GM19468 (cell line): ENCODE measurements around the gene RRP12.
"Not testable (repeated sequence)": the region's sequence is repeated elsewhere in the genome, so short reads cannot be mapped to it uniquely, and the experiment has no call there.

ENCODE experiments used
- ATAC-seq: cut with Tn5 transposase; IDR thresholded peaks from one replicate; pipeline ENCODE4 v1.9.1; 2021; ENCODE audit warnings: mild to moderate bottlenecking, moderate library complexity, moderate number of reproducible peaks; ENCODE audit not compliant: unreplicated experiment; ENCODE audit errors: extremely low read depth

The RRP12 gene

GRCh38 chr10:97376413-97376812 lies 24.7 kb downstream of the RRP12 start:
- no peak for ATAC-seq

GRCh38 chr10:97373456-97373855 lies 27.7 kb downstream of the RRP12 start:
- no peak for ATAC-seq

GRCh38 chr10:97372233-97372875 lies 28.8 kb downstream of the RRP12 start:
- no peak for ATAC-seq

- no peak for ATAC-seq
Observed at GRCh38 chr10:97371696-97372095, 29.4 kb downstream of the RRP12 start.

DNA sequence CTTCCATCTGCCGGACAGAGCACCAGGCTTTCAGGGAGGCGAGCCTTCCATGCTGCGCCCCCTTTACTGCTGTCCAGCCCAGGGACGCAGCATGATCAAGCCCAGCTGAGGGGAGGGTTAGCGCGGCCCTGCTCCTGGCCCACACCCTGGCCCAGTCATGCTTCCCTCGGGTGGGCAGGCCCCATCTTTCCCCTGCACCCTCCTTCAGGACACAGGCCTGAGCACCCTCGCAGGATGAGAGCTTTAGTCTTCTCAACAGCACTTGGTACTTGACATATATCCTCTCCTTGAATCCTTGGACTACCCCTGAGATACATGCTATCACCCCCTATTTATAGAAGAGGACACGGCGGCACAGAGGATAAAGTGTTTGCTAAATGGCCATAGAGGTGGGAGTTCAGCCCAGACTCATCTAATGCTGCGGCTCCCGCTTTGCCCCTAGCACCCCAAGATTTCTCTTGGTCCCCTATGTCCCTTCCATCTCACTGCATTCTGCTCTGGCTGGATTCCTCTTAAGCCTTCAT lies 34.0 kb downstream of the RRP12 start:
- no peak for ATAC-seq

GRCh38 chr10:97366572-97366971 lies 34.6 kb downstream of the RRP12 start:
- no peak for ATAC-seq

DNA sequence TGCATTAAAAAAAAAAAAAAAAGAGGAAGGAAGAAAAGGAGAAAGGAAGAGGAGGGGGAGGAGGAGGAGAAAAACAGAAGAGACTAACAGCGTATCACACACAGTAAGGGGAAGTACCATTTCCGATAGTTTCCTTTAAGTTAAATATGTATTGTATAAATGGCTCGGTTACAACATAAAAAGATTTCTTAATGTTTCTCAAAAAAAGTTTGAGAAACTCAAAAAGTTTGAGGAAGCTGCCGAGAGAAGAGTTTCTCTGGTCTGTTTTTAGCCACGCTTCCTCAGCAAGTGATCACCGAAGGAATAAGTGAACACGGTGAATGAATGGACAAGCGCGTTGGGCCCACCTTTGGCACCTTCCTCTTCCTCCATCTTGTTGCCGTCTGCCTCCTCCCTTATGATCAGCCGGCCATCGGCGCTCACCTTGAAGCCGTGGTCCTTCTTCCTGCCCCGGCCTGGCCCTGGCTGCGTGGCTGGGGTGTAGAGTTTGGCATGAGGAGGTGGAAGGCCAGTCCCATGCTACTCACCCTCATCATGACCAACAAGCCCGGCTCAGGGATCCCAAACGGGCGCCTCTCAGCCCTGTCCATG lies 35.3 kb downstream of the RRP12 start:
- no peak for ATAC-seq

DNA sequence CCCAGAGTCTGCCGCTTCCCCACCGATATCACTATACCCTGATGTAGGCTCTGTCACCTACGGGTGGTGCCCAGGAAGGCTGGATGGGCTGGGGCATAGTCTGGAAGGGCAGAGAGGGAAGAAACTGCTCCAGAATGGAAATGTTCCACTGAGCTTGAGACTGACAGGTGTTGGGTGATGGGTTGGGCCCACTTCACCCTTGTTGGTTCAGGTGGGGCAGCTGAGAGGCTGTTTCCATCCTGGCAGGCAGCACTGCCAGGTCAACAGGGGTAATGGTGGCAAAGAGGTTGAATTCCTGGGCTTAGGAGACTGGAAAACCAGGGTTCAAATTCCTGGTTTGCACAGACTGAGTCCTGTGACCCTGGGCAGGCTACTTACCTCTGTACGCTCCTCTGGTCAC lies 38.1 kb downstream of the RRP12 start:
- ATAC-seq, result no peak

- ATAC-seq, result no peak
Observed at GRCh38 chr10:97362310-97363033, 38.7 kb downstream of the RRP12 start.

DNA sequence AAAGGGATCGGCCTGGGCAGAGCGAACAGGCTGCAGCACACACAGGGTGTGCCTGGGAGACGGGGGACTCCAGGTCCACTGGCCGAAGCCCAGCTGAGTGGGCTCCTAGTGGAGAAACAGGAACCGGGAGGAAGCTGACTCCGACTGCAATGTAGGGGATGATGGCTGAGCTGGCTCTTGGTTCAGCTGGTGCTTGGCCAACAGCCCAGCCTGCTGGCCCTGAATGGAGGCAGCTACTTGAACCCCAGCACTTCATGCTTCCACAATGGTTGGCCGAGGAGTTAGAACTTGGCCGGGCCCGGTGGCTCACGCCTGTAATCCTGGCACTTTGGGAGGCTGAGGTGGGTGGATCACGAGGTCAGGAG lies 39.6 kb downstream of the RRP12 start:
- ATAC-seq, result no peak

GRCh38 chr10:97360705-97361536 lies 40.2 kb downstream of the RRP12 start:
- ATAC-seq, result no peak

DNA sequence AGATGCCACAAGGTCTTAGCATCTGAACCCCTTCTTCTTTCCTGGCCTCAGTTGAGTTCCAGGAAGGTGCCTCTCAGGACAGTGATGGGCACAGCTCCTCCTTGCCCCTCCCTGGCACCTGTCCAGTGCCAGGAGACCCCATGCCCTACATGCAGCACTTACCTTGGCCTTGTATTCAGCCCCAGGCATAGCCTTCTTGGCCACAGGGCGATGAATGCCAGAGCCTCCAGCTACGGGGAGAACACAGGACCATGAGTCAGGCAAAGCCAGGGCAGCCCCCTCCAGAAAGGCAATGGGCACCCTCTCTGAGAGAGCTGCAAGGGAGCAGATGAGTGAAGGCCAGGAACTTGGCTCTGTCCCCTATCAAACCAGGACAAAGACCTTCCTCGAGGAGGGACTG lies 42.4 kb downstream of the RRP12 start:
- ATAC-seq, result no peak

- no peak for ATAC-seq
Observed at GRCh38 chr10:97358349-97358748, 42.8 kb downstream of the RRP12 start.

- no peak for ATAC-seq
Observed at GRCh38 chr10:97356918-97357317, 44.2 kb downstream of the RRP12 start.

DNA sequence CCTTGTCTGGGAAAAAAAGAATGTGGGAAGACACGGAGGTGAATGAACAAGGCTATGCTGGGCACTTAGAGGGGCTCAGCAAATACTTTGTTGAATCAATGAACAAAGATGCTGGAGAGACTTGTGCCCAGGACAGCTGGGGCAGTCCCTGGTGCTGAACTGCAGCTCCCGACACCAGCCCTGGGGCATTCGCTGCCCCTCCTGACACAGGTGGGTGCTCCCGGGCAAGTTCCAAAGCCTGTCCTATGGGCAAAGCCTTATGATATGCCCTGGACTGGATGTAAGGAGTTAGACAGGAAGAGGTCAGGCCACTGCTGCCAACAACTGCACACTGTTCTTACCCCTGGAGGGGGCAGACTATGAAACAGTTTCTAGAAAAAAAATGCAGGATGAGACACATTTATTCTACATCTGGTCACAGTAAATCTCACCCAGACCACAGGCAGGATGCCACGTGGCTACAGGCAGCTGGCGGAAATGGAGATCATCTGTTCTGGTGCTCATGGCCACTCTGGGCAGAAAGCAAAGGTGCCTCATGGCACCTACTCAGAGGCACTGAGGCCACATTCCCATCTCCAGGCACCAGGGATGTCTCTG lies 44.7 kb downstream of the RRP12 start:
- ATAC-seq, result no peak

DNA sequence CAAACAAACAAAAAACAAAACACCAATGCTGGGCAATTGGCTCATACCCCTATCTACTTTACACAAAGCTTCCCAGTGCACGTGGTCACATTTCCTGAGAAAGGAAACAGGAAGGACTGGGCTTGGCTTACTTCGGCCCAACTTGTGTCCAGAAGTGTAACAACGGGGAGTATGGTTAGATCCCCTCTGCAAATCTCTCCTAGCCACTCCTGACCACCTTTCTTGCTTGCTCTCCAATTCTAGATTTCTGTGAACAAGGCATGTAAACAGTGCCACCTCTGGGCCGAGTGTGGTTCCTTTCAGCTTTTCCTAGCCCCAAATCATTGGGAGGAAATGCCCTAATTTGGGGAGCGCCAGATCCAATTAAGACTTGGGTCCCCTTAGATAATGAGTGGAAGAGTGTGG lies 45.6 kb downstream of the RRP12 start:
- ATAC-seq, result no peak

DNA sequence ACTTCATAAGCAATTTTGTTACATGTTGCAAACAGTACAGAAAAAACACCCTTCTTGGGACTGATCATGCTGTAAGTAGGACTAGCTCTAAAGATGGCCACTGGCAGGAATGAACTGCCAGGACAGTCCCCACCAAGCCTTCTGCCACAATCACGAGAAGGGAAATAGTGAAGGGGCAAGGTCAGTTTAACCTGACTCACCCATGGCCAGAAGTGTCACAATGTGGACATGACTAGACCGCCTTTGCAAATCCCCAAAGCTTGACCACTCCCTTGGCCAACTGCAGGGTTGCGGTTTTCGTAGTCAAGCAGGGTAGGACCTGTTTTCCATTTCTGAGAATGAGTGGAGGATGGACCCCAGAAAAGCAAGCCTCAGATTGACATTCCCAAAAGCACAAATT lies 47.2 kb downstream of the RRP12 start:
- ATAC-seq, result no peak

GRCh38 chr10:97349752-97350513 lies 51.2 kb downstream of the RRP12 start:
- no peak for ATAC-seq

- no peak for ATAC-seq
Observed at GRCh38 chr10:97347317-97347716, 53.8 kb downstream of the RRP12 start.

DNA sequence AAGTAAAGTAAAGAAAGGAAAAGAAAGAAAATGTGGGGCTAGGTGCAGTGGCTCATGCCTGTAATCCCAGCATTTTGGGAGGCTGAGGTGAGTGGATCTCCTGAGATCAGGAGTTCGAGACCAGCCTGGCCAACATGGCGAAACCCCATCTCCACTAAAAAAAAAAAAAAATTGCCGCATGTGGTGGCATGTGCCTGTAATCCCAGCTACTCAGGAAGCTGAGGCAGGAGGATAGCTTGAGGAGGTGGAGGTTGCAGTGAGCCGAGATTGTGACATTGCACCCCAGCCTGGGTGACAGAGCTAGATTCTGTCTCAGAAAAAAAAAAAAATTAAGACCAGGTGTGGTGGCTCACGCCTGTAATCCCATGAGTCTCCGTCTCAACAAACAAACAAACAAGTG lies 57.5 kb downstream of the RRP12 start:
- ATAC-seq, result not testable (repeated sequence)
